NCI-H1436 (cell line): Measurements from ENCODE around the gene HMG20B.
"Not testable (repeated sequence)": the region's sequence is repeated elsewhere in the genome, so short reads cannot be mapped to it uniquely, and the experiment has no call there.

Experiments used
- DNase-seq: peaks from one replicate; lab custom pipeline; 2025; lab: John Stamatoyannopoulos, UW

Gene HMG20B

DNA sequence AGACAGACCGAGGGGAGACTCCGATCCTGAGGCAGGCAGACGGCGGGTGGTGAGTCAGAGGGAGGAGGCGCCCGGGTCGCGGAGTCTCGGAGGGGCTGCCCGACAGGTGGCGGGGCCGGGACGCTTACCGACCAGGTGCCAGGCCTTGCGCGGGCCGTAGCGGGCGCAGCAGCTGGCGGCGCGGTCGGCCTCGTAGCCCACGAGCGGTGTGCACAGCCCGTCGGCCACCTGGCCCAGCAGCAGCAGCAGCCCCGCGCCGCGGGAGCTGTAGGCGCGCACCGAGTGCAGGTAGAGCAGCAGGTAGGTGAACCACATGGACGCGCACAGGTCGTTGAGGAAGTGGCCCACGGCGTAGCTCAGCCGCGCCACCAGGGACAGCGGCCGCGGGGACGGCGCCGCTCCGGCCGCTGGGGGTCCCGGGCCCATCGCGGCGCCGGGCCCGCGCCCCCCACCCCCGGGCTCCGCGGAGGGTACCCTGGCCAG lies 15.7 kb upstream of the HMG20B start:
- no peak for DNase-seq

DNA sequence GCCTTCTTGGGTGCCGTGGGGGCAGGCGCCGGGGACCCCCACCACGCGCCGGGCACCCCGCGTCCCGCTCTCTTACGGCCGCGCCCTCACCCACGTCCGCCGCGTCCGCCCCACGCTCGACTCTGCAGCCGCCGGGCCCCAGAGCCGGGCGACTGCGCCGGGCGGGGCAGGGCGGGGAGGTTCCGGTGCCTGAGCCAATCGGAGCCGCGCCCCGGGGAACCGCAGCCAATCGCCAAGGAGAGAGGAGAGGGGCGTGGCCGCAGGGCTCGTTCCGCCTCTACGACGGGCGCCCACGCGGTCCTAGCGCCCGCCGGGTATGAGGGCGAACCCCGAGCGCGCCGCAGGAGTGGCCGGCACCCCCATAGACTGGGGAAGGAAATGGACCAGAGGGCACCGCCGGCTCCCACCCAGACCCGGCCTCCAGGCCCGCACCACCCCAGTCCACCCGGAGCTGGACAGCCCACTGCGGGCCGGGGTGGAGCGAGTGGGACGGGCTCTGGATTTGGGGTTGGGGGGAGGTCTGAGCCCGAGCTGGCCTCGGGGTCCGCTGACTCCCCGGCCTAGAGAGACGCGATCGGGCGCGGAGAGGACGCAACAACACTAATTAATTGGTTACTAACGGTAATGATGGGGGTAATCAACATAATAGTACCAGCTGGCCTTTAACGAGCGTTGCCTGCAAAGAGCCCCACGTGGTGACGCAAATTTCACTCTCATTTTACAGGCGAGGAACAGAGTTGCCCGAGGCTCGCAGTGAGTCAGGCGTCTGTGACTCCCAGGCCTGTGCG lies 15.1 kb upstream of the HMG20B start, which contains the start of gene MFSD12:
MFSD12 (minus strand) TSS at position 126 of the 788 bp plus-strand sequence. CDS start 183 bp downstream, outside the sequence.
- DNase-seq: peak; percentile 90

DNA sequence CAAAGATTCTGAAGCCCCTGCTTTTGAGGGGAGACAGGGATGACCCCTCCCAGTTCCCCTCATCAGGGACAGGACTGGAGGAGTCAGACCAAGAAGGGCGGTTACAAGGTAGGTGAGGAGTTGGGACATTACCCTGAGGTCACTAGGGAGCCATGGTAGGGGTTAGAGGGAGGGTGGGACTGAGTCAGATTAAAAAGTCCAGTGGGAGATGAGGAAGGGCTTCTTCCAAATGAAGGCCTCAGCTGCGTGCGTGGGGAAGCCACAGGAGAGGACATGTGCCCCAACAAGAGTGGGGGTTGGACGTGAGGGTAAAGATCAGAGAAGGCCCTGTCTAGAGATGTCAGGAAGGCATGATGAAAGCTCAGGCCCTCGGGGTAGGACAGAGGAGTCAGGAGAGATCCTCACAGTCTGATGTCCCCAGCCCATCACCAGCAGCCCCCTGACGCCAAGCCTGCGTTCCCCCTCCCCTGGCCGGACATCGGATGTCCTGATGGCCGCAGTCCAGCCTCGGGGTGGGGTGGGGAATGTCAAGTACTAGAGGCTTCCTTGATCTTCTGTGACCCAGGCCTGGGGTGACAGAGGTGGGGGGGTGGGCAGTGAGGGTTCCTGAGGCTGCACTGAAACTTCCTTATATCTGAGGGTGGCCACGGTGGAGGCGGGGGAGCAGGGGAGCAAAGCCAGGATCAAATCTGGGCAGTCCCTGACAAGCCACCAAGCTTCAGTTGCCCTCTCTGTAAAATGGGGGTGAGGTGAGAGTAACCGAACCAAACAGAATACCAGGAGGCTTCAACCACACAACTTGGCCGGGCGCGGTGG lies 8.8 kb upstream of the HMG20B start:
- DNase-seq: no peak

DNA sequence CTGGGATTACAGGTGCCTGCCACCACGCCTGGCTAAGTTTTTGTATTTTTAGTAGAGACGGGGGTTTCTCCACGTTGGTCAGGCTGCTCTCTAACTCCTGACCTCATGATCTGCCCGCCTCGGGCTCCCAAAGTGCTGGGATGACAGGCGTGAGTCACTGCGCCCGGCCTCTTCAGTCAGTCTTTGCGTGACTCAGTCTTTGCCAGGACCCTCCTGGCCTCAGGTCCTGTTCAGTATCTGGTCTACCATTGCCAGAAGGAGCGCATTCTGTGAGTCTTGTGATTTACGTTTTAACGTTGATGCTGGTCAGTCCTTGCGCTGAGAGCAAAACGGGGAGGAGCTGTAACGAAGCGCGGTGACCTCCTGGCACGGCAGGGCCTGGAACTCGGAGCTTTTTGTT lies 7.6 kb upstream of the HMG20B start:
- DNase-seq: no peak

DNA sequence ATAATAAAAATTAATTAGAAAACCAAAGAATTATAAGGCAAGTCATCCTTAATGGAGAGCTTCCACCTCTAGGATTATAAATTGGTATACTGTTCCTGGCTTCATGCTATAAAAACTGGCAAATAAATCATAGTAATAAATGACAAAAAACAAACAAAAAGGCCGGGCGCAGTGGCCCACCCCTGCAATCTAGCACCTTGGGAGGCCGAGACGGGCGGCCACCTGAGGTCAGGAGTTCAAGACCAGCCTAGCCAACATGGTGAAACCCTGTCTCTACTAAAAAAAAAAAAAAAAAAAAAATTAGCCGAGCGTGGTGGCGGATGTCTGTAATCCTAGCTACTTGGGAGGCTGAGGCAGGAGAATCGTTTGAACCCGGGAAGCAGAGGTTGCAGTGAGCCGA lies 2.7 kb upstream of the HMG20B start:
- DNase-seq: not testable (repeated sequence)

DNA sequence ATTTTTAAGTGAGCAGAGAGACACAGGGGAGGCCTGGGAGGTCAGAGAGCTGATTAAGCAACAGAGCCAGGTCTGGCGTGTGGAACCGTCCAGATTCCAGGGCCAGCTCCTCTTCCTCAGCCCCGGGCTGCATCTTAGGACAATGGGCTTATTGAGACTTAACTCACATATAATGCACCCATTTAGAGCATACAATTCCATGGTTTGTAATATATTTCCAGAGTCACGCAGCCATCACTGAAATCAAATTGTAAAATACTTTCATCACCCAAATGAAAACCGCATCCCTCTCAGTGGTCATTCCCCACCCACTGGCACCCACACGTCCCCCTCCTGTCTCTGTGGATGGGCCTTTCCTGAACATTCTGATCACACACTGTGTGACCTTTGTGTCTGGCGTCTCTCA lies 2.1 kb upstream of the HMG20B start:
- DNase-seq: no peak

DNA sequence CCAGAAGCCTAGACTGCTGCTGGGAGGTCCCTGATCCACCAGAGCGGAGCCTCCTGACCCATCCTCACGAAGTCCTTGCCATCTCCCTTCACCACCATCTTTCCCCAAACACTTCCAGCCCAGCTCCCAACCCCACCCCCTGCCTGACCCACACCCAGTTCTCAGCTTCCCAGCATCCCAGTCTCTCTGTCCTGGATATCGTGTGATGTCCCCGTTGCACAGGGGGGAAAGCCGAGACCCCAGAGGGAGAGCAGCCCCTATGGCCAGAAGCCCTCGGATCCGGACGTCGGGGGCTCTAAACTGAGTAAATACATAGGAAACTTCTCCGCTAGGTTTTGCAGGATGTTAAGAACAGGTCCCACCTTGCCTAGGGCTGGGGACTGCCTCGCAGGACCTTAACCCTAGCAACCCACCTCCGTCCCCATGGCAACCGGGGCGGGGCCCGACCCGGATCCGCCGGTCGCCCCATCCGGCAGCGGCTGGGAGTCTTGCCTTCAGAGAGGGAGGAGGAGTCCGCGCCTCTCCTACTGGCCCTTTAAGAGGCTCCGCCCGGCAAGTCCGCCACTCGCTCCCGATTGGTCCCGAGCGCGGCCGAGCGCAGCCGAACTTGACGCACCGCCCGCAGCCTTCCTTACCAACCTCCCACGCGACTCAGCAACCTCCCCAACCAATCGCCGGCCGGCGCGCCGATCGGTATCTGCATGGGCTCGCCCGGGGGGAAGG lies 451 bp upstream of the HMG20B start:
- peak; percentile 99 for DNase-seq

DNA sequence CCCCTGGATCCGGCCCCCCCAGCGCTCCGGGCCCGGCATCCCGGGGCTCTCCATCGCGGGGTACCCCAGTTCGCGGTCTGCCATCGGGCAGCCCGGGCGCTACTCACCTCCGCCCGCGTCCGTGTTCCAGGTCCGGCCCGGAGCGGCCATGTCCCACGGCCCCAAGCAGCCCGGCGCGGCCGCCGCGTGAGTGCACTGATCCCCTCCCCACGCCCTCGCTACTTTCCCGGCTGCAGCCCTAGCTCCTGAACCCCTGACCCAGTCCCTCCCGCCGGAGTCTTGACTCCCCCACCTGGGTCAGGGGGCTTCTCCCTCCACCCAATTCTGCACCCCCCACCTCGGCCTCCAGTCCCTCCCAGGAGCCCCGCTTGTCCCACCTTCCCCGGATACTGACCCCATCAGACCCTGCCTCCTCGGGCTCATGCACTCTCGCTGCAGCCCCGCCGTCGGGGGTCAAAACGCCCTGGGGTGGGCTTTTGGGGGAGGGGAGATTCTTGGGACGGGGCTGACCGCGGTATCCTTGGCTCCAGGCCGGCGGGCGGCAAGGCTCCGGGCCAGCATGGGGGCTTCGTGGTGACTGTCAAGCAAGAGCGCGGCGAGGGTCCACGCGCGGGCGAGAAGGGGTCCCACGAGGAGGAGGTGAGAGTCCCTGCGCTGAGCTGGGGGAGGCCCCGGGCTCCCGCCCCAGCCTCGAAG lies 566 bp downstream of the HMG20B start:
- no peak for DNase-seq

DNA sequence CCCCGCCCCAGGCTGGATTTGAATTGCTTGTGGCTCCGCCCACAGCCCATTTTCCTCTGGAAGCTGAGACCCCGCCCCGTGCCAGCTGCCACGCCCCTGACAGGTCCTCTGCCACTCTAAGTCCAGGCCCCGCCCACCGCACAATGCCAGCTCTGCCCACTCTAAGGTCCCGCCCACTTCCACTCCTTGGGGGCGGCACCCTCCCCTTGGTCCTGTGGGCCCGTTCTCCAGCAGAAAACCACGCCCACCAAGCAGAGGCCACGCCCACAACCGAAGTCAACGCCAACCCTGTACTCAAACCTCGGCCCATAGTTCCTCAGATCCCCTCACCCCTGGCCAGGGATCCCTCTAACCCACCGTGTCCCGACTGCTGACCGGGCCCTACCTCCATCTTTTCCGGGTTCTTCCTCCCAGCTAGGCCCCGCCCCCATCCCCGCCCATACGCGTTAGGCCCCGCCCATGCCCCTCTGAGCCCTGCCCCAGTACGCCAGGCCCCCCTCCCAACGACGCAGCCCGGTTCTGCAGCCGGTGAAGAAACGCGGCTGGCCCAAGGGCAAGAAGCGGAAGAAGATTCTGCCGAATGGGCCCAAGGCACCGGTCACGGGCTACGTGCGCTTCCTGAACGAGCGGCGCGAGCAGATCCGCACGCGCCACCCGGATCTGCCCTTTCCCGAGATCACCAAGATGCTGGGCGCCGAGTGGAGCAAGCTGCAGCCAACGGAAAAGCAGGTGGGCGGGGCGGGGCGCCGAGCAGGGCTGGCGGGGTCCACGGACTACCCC lies 1.3 kb downstream of the HMG20B start:
- DNase-seq: peak; percentile 91

DNA sequence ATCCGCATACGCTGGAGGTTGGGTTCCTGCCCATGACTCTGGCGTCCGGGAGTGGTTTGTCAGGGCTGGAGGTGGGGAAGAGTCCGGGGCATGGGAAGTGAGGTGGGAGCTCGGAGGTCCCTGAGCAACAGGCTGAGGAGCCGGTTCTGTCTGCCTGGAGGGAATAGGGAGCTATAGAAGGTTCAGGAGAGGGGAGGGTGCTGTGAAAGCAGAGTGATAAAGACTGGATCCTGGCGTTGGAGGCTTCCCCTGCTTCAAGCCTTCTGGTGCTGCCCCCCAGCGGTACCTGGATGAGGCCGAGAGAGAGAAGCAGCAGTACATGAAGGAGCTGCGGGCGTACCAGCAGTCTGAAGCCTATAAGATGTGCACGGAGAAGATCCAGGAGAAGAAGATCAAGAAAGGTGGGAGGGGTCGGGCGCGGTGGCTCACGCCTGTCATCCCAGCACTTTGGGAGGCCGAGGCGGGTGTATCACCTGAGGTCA lies 2.6 kb downstream of the HMG20B start:
- DNase-seq: no peak

DNA sequence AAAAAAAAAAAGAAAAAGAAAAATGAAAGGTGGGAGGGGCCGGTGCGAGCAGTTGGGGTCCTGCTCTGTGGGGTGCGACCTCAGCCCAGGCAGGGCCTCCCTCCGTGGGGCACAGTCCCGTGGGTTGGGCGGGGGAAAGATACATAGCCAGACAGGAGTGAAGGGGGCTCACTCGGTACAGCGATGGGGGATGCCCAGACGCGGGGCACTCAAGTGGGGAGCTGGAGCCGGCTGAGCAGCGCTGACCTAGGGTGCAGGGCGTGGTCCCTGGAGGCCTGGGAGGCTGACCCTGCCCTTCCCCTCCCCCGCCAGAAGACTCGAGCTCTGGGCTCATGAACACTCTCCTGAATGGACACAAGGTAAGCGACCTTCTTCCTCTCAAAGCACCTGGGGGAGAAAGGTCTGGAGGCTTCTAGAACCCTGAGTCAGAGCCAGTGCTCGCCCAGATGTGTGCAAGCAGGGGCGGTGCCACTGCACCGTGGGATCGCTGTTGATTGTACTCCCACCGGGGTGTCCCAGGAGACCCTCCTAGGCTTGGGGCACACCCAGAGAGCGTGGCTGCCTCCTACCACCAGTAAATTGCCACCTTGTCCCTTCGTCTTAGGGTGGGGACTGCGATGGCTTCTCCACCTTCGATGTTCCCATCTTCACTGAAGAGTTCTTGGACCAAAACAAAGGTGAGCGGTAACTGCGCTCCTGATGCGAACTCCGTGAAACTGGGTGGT lies 3.4 kb downstream of the HMG20B start:
- DNase-seq: no peak

DNA sequence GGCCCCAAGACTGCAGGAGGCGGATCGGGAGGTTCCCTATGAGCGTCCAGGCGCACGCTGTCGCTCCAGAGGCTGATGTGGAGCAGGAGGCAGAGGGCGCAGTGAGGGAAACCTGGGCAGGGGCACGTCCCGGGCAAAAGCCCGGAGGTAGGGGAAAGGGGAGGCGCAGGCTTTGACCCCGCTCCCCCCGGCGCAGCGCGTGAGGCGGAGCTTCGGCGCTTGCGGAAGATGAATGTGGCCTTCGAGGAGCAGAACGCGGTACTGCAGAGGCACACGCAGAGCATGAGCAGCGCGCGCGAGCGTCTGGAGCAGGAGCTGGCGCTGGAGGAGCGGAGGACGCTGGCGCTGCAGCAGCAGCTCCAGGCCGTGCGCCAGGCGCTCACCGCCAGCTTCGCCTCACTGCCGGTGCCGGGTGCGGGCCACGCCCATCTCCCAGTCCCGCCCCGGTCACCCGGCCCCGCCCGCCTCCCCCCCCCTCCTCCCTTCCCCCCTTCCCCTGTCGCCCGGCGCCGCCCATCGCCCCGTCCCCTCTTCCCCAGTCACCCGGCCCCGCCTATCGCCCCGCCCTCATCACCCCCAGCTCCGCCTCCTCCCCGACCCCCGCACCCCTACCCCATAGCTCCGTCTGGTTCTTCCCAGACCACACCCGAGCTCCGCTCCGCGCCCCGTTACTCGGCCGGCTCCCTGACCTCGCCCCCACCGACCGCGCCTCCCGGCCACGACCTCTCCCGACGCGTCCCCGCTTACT lies 4.1 kb downstream of the HMG20B start:
- DNase-seq: no peak

DNA sequence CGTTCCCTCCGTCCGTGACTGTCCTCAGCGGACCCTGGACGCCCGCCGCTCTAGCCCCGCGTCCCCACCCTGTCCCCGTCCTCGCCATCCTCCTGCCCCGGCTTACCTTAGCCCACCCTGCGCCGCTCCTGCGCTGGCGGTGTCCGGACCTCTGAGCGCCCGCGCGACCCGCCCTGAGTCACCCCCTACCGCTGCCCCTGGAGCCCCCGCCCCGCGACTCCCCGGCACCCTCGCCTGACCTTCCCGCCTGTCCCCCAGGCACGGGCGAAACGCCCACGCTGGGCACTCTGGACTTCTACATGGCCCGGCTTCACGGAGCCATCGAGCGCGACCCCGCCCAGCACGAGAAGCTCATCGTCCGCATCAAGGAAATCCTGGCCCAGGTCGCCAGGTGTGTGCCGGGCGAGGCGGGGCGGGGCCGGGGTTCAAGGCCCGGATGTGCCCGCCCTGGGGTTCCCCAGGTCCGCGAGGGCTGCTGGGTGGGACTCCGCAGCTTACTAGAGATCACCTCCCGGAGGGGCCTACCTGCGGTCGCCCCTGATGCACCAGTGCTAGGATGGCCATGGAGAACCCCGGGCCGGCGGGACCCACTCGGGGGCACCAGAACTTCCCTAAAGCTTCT lies 5.1 kb downstream of the HMG20B start:
- DNase-seq: no peak

DNA sequence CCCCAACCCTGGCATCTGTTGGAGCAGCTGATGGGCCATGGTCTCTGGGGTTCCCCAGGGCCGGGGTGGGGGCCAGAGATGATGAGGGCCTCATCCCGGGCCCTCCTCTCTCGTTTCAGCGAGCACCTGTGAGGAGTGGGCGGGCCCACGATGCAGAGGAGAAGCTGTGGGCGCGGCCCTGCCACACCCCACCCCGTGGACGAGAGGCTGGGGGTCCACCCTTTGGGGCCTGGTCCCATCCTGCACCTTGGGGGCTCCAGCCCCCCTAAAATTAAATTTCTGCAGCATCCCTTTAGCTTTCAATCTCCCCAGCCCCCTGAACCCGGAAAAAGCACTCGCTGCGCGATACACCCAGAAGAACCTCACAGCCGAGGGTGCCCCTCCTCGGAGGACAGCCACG lies 5.6 kb downstream of the HMG20B start:
- DNase-seq: no peak

DNA sequence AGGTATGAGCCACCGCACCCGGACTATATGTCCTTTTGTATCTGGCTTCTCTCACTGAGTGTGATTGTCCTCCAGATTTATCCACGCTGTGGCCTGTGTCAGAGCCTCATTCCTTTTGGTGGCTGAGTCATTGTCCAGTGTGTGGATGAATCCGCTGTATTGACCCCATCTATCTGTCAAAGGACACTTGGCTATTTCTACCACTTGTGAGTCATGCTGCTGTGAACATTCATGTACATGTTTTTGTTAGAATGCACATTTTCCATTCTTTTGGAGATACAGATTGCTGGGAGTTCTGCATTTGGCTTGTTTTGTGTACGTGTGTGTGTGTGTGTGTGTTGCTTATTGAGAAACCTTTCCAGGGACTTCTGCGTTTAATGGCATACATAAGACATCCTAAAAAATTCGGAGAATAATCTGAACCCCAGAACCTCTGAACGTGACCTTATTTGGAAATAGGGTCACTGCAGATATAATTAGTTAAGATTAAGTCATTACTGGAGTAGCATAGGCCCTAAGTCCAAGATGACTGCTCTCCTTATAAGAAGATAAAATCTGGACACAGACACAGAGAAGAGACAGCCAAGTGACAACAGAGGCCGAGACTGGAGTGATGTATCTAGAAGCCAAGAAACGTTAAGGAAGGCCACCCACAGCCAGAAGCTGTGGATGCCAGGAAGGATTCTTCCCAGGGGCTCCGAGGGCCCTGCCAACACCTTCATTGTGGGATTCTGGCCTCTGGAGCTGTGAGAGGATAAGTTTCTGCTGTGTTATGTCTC lies 7.6 kb downstream of the HMG20B start:
- DNase-seq: no peak

DNA sequence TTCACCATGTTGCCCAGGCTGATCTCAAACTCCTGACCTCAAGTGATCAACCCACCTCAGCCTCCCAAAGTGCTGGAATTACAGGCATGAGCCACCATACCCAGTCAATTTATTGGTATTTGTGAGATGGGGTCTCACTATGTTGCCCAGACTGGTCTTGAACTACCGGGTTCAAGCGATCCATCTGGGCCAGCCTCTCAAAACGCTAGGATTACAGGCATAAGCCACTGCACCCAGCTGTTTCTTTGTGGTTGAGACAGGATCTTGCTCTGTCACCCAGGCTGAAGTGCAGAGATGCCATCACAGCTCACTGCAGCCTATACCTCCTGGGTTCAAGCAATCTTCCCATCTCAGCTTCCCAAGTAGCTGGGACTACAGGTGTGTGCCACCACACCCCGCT lies 9.0 kb downstream of the HMG20B start:
- not testable (repeated sequence) for DNase-seq

DNA sequence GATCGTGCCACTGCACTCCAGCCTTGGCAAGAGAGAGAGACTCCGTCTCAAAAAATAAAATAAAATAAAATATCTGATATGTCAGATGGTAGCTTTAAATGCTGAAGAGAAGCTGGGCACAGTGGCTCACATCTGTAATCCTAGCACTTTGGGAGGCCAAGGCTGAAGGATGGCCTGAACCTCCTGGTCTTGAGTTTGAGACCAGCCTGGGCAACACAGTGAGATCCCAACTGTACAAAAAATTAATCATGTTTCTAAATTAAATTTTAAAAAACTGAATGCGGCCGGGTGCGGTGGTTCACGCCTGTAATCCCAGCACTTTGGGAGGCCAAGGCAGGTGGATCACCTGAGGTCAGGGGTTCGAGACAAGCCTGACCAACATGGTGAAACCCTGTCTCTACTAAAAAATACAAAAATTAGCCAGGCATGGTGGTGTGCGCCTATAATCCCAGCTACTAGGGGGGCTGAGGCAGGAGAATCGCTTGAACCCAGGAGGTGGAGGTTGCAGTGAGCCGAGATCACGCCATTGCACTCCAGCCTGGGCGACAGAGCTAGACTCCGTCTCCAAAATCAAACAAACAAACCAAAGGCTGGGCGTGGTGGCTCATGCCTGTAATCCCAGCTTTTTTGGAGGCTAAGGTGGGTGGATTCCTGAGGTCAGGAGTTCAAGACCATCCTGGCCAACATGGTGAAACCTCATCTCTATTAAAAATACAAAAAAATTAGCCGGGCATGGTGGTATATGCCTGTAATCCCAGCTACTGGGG lies 11.5 kb downstream of the HMG20B start:
- not testable (repeated sequence) for DNase-seq
